Heart right ventricle (tissue), 16 donors: Measurements from ENCODE around the gene SH3TC1. TPM values are rescaled to one million over a fixed set of nuclear protein-coding genes. Genes with fewer than 3 reads are reported as not detected.

Experiments
- ATAC-seq, 8 donors: fragments of 200-7000 bp; cut with Tn5 transposase; one replicate each; pipeline ENCODE4 v1.9.1; 2020; ENCODE audit warnings: mild to moderate bottlenecking in 8 of 8, moderate library complexity in 8 of 8, moderate number of reproducible peaks in 1 of 8
- DNase-seq, 2 donors: peaks; one replicate each; pipeline ENCODE4 v3.0.0-alpha.2; 2020
- H3K27ac ChIP-seq, 10 donors: fragments of 200-600 bp; sonication (generic) in 2 of 10; one replicate each; pipeline versions ENCODE4 v1.5.0 to v1.8.0; 2020 to 2022; ENCODE audit warnings: mild to moderate bottlenecking in 3 of 10
- H3K27me3 ChIP-seq, 7 donors: fragments of 200-600 bp; one replicate each; pipeline ENCODE4 v1.8.0; 2021 to 2022; ENCODE audit warnings: mild to moderate bottlenecking in 2 of 7
- H3K36me3 ChIP-seq, 9 donors: fragments of 200-600 bp; sonication (generic) in 1 of 9; one replicate each; pipeline versions ENCODE4 v1.5.0 to v1.8.0; 2020 to 2022; ENCODE audit warnings: mild to moderate bottlenecking in 2 of 9
- H3K4me1 ChIP-seq, 9 donors: fragments of 200-600 bp; sonication (generic) in 1 of 9; one replicate each; pipeline versions ENCODE4 v1.5.0 to v1.8.0; 2020 to 2022; ENCODE audit warnings: mild to moderate bottlenecking in 4 of 9
- H3K4me3 ChIP-seq, 10 donors: fragments of 200-600 bp; sonication (generic) in 2 of 10; one replicate each; pipeline versions ENCODE4 v1.5.0 to v1.8.0; 2020 to 2022; ENCODE audit warnings: mild to moderate bottlenecking in 7 of 10, moderate library complexity in 2 of 10
- H3K9me3 ChIP-seq, 11 donors: fragments of 200-600 bp in 10 of 11; sonication (generic) in 2 of 11; one replicate each; pipeline versions ENCODE4 v1.5.0 to v1.8.0; 2013 to 2022; ENCODE audit warnings: mild to moderate bottlenecking in 2 of 11, control low read depth in 1 of 11, moderate library complexity in 1 of 11
- CTCF ChIP-seq, 9 donors: fragments of 200-600 bp; sonication (generic) in 2 of 9; IDR thresholded peaks; one replicate each; pipeline versions ENCODE4 v1.5.0 to v1.8.0; 2021 to 2022; ENCODE audit warnings: antibody characterized with exemption in 9 of 9, mild to moderate bottlenecking in 5 of 9, moderate library complexity in 1 of 9
- WGBS, 2 donors: extraction: QIAGEN DNeasy Blood & Tissue Kit; methylation state at CpG; one replicate each; pipeline ENCODE4 v1.1.7; 2013; ENCODE audit warnings: inconsistent platforms in 1 of 2; 5-methylcytosine and 5-hydroxymethylcytosine counted together
- intact Hi-C, 10 donors: fragments of 100-400 bp; cut with DNase I; formaldehyde crosslinking; loops; one replicate each; pipeline versions ENCODE4 v1.11.1 to v1.14.2; 2022
- polyA plus RNA-seq, 2 donors: library from polyadenylated mRNA; stranded (reverse); fragments of 200-250 nt; gene quantifications; one replicate each; pipeline ENCODE4 v1.2.3, GENCODE V29; 2013
- total RNA-seq, 10 donors: library from RNA; stranded (reverse); fragmentation: NEBNext Ultra II Directional in 3 of 10; extraction: Animal tissue kit (Norgen Biotek cat#: 25700) in 3 of 10; gene quantifications; one replicate each; pipeline versions ENCODE4 v1.2.1 to v1.2.4, GENCODE V29; 2021 to 2023
- donor health status: Arrhythmogenic right ventricular cardiomyopathy.
- donor health status: ischemic (EF 13 %, LVEDD 7.1; RV severe dilation, severe dysfunction).
- donor health status: healthy with polysubstance abuse.
- donor health status: DM: no; HTN: yes; CAD: no.
- donor health status: DM: no; HTN: no; CAD: no.
- donor health status: ischemic (EF 25% LVEDD 6.9; RV normal size, moderate dysfunction).
- donor health status: ischemic (EF 25% LVEDD 5.7; RV mildly dilated, moderate dysfunction).
- donor health status: healthy.
- donor health status: DM: yes; HTN: yes; CAD: no.
- donor health status: Ischemic cardiomyopathy.
- donor health status: ischemic (EF 35%, LVEDD 5.7; RV mildly dilated, moderate dysfunction).
- donor health status: nonischemic (EF 11% LVEDD 7.7; RV severe dilation, severe dysfunction).
- donor health status: DM: yes; HTN: yes; CAD: no.
- donor health status: PGD.
- donor health status: ischemic (EF 29% LVEDD 5.4; RV normal size, mild dysfunction).
- donor health status: nonischemic (EF 23%, LVEDD 6.1; RV moderate dilation, normal function).

SH3TC1 gene
- total and polyA plus RNA-seq, 12 donors: 7.4 to 22.8 (median 11.2) TPM

GRCh38 chr4:8268211-8268610 lies 69.1 kb downstream of the SH3TC1 start:
- 95 to 97% methylated on average over 7 of the region's 7 CpGs for WGBS, 2 donors
- no peak for TF ChIP-seq CTCF (IDR thresholded peaks at IDR 0.05)
- peaks cover 30 to 61% (median 45%) of the 10 kb centered on the region in 9 donors for H3K4me1 ChIP-seq
- no peak overlapping the region for H3K4me3 ChIP-seq
- H3K27me3 ChIP-seq: peaks cover 0 to 17% (median 0%) of the 10 kb centered on the region in 7 donors
- ATAC-seq: no peak
- DNase-seq: no peak
- H3K36me3 ChIP-seq: no peaks in the 10 kb centered on the region
- intact Hi-C loops: loop anchor here in 4 of 10 donors (2.0 to 5.0 kb wide), 3 partner anchors 134 to 137 kb away; no protein-coding TSS in a partner anchor
- no peaks in the 10 kb centered on the region for H3K9me3 ChIP-seq
- H3K27ac ChIP-seq: no peak overlapping the region

GRCh38 chr4:8268901-8269534 lies 69.9 kb downstream of the SH3TC1 start:
- H3K9me3 ChIP-seq: no peaks in the 10 kb centered on the region
- peak overlapping the region in 7 of 10 donors; percentile 51 to 64 (median 59) for H3K4me3 ChIP-seq
- peaks cover 0 to 17% (median 0%) of the 10 kb centered on the region in 7 donors for H3K27me3 ChIP-seq
- H3K36me3 ChIP-seq: no peaks in the 10 kb centered on the region
- intact Hi-C loops: loop anchor here in 4 of 10 donors (2.0 to 5.0 kb wide), 3 partner anchors 133 to 136 kb away; no protein-coding TSS in a partner anchor
- ATAC-seq (no peak), DNase-seq (no peak)
- H3K27ac ChIP-seq: peak overlapping the region in 9 of 10 donors; percentile 45 to 86 (median 71)
- WGBS, 2 donors: 74 to 82% methylated on average over 25 of the region's 25 CpGs
- H3K4me1 ChIP-seq: peaks cover 33 to 67% (median 47%) of the 10 kb centered on the region in 9 donors
- TF ChIP-seq CTCF (IDR thresholded peaks at IDR 0.05): no peak

DNA sequence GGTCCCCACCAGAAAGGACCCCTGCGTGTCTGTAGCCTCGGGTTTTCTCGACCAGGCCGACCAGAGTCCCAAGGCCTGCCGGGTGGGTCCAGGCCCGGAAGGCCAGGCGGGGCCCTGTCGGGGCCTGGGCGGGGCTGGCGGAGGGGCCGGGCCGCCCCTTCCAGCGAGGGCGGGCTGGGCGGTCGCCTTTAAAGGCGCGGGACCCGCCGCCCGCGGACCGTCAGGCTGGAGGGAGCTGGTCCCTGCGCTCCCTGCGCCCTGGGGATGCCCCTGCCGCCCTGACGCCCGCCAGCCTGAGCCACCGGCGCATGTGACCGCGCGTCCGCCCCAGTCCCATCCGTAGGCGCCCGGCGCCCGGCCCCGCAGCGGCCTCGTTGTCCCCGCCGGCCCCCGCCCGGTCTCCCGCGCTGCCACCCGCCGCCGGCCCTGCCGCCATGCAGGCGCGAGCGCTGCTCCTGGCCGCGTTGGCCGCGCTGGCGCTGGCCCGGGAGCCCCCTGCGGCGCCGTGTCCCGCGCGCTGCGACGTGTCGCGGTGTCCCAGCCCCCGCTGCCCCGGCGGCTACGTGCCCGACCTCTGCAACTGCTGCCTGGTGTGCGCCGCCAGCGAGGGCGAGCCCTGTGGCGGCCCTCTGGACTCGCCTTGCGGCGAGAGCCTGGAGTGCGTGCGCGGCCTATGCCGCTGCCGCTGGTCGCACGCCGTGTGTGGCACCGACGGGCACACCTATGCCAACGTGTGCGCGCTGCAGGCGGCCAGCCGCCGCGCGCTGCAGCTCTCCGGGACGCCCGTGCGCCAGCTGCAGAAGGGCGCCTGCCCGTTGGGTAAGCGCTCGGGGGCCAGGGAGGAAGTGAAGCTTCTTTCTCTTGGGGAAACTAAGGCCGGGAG lies 70.7 kb downstream of the SH3TC1 start, which contains the start of gene HTRA3:
Gene HTRA3, plus strand, starts transcription at position 220 of the 883 bp plus-strand sequence. Its CDS starts 215 bp downstream, at position 435.
- no peak for TF ChIP-seq CTCF (IDR thresholded peaks at IDR 0.05)
- DNase-seq (peak; percentile 56 to 79), ATAC-seq (peak; percentile 67 to 83 (median 73))
- Histone ChIP-seq H3K4me1 (peaks cover 41 to 74% (median 54%) of the 10 kb centered on the region in 9 donors), H3K9me3 (no peaks in the 10 kb centered on the region), H3K27ac (peak within 1 kb of the TSS; percentile 20 to 86 (median 71)), H3K27me3 (peaks cover 0 to 17% (median 0%) of the 10 kb centered on the region in 7 donors), H3K36me3 (no peaks in the 10 kb centered on the region), H3K4me3 (peak within 1 kb of the TSS; percentile 19 to 64 (median 54))
- intact Hi-C loops: loop anchor here in 7 of 10 donors (2.0 to 10.0 kb wide), 5 partner anchors 48 to 135 kb away; no protein-coding TSS in a partner anchor
- WGBS, 2 donors: 2 to 3% methylated on average over 92 to 111 of the region's 111 CpGs

DNA sequence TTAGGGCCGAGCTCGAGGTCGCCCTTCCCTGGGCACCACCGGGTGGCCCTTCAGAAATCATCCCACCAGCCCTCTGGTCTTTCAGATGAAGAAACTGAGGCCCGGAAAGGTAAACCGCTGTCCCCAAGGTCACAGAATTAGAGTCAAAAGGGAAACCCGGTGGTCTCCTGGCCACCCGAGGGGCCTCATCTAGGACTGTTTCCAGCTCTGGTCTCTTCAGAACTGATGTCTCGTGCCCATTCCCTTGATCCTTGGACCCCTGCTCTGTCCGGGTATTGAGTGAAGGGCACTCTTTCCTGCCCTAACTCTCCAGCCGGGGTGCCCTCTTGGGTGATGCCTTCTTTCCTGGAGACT lies 71.3 kb downstream of the SH3TC1 start:
- no peak for TF ChIP-seq CTCF (IDR thresholded peaks at IDR 0.05)

More for the DNA sequence above, 71.3 kb downstream of the SH3TC1 start:
- intact Hi-C loops: loop anchor here in 4 of 10 donors (5.0 to 10.0 kb wide), 3 partner anchors 47 to 134 kb away; no protein-coding TSS in a partner anchor
- H3K27me3 ChIP-seq: peaks cover 0 to 17% (median 0%) of the 10 kb centered on the region in 7 donors
- 45 to 49% methylated on average over 11 of the region's 11 CpGs for WGBS, 2 donors
- no peak for ATAC-seq
- no peak for DNase-seq
- peak overlapping the region; percentile 19 to 64 (median 54) for H3K4me3 ChIP-seq
- H3K4me1 ChIP-seq: peaks cover 46 to 81% (median 59%) of the 10 kb centered on the region in 9 donors
- peak overlapping the region in 9 of 10 donors; percentile 44 to 86 (median 70) for H3K27ac ChIP-seq
- H3K36me3 ChIP-seq: no peaks in the 10 kb centered on the region
- H3K9me3 ChIP-seq: no peaks in the 10 kb centered on the region
